ENCODE measurements around the gene NLGN4Y. TPM values are rescaled to one million over a fixed set of nuclear protein-coding genes. Genes with fewer than 3 reads are reported as not detected.

Gene NLGN4Y
- 1 to 10 TPM in 1 of 2 experiments, under 1 TPM in 1; 0.72 to 1.2 TPM for total RNA-seq

DNA sequence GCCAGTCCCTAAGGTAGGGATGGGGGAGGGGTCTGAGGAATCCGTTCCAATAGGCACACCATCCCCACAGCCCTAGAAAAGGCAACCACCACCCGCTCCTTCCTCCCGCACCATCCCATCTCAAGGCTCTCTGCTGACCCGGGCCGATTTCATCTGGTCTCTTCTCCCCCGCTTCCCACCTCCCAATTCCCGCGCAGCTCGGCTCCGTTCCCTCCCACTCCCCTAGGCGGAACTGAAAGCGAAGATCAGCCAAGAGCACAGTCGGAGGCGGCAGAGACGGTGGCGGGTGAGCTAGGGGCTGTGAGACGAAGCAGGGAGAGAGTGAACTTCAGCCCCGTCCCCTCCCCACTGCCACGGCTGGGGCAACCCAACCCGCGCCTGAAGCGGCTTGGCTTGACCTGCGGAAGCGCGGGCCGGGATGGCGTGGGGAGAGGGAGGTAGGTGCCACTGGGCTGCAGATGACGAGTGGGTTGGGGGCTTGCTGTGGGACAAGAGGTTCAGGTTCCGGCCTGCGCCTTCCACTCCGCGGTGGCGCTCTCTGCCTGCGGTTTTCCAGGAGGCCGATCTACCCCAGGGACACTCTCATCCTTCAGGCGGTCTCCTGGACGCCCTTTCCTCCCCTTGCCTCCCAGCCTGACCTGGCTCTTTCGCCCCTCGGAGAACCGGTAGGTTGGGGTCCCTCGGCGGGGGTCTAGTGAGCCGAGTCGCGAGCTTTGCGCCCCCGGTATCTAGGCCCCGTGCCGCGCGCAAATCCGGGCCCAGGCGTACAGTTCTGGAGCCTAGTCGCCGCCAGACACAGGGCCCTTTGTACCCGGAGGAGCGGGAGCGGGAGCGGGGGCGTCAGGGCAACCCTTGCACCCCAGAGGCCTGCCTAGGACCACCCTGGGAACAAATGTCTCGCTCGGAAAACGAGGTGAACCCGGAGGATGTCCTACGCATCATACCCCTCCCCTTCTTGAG lies at the start of gene NLGN4Y:
Gene NLGN4Y (plus strand): TSS at position 258 of the 960 bp plus-strand sequence. CDS start 97,591 bp downstream, outside the sequence.
- ChIA-PET POLR2A (no interaction called here), CTCF (no interaction called here)

DNA sequence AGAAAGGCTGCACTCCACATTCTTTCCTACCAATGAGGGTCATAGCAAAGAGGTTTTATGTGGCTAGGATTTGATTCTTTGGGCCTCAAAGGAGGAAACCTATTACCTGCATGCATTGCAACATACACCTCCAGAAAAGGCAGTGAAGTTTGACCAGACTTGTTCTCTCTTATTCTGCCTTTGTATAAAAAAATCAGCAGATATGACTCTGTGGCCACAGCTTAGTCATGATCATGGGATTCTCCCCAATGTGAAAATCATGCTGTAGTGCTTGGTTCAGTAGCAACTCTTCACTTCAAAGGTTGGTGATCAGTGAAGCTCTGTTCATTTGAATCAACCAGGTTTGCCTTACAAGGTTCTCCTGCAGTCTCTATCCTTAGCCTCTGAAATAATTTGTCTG lies 38.4 kb upstream of the NLGN4Y start:
- CTCF ChIA-PET, result no interaction called here
- POLR2A ChIA-PET, result no interaction called here

DNA sequence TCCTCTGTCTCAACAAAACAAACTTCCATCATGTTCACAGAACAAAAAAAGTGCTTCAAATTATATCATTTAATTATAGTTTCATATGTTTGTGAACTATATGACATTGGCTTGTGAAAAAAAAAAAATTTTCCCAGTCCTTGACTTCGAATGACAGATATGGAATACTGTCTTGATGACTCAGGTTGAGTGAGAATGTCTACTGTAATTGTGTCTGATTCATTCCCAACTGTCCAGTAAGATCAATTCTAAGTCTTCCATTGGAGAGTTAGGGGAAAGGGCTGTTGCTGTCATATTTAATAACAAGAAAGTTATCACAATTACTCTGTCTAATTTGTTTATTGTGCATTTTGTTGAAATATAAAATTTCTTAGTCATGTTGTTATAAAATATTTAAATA lies 34.1 kb upstream of the NLGN4Y start:
- ChIA-PET POLR2A (no interaction called here), CTCF (no interaction called here)

DNA sequence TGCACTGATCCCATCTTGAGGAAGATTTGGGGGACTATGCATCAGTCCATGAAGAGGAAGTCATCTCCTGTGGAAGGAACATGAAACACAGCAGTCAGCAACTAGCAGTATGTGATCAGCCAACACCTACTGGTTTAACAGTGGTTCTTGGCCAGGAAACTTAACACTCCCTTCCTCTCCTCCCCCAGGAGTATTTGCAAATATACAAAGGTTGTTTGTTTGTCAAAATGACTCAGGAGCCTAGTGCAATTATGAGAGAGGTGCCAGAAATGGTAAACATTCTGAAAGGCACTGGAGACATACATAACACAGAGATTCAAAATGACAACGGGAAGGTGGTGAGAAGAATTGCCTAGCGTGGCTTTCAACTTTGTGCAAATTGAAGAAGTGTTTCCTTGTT lies 26.3 kb upstream of the NLGN4Y start:
- ChIA-PET POLR2A (no interaction called here), CTCF (no interaction called here)

DNA sequence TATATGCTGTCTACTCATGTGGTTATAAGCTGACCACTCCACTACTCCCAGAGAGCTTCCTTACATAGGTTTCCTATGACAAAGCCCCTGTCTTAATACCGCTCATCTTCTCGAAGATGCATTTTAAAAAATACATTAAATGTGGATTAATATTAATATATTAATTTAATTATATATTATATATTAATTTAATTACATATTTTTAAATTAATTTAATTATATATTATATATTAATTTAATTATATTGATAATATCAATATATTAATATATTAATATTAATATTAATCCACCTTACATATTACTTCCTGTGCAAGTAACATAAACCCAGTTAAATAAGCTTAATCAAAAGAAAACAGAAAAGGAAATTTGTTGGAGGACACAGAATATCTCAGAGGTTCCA lies 19.7 kb upstream of the NLGN4Y start:
- ChIA-PET CTCF (no interaction called here), POLR2A (no interaction called here)

DNA sequence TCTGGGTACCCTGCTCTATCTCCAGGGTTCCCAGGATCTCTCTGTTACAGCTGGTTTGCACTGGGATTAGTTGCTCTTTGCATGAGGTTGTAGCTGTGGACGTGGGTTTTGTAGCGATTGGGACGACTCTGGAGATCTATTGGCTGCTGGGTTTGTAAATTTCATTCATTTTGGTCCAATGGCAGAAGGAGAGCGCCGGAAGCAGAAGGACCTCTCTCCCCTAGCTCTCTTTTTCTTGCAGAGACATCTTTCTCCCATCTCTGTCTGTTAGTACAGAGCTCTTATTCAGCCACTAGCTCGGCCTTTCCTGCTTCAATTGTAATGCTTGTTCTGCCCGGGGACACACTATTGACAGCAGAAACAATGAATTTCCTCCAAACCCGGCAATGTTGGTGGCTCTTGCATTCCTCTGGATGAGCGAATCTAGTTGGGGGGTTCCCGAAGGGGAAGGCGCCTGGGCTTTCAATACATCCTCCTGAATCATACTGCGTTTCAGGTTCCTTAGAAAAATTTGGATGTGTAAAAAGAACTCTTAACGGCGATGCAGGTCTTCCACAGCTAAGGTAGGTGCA lies 1.9 kb upstream of the NLGN4Y start:
- CTCF ChIA-PET, result no interaction called here
- POLR2A ChIA-PET, result no interaction called here

DNA sequence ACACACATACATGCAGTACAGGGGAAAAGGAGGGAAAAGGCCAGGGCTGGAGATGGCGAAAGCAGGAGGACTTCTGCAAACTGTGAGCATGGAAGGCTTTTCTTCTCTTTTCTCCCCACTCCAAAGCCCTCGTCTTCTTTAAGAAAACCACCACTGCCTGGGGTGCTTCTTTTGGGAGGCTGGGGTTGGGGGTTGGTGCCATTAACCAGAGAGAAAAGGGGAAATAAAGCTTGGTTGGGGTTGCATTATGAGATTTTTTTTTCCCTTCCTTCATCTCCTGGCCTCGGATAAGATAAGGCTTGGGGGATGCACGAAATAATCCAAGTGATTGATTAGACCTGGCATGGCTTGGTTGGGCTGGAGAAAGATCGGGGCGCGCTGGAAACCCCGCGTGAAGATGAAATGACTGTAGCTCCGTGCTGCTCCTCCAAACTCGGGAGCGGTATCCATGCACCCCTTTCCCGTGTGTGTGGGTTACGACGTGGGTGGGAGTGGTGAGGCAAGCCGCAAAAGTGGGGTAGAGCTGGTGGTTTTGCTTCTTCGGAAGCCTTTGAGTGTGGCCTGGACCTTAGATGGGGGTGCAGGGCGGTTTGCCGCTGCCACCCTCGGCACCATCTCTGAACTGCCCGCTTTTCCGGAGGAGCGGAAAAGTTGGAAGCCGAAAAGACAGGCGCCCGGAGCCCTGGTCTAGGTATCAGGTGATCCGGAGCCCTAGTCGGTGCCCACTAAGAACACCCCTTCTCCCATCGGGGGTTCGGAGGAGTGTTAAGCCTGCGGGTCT lies 648 bp upstream of the NLGN4Y start:
- POLR2A ChIA-PET, result no interaction called here

DNA sequence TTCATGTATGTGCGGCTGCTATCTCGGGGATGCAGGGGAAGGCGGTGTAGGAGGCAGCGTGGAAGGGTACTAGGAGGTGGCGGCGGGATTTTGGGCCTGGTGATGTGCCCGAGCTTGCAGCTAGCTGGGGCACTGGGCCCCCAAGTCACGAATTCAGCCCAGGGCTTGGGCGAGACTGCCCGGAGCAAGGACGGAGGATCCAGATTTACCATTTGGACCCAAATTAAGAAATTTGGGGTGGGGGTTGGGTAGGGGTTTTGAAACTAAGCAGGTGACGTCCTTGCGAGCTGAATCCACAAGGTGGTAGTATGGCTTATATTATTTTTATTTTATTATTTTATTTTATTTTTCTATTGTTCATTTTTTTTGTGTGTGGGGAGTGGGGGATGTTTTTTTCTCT lies 986 bp downstream of the NLGN4Y start:
- CTCF ChIA-PET, result no interaction called here
- POLR2A ChIA-PET, result no interaction called here

More for the DNA sequence above, 648 bp upstream of the NLGN4Y start:
- CTCF ChIA-PET, result no interaction called here

DNA sequence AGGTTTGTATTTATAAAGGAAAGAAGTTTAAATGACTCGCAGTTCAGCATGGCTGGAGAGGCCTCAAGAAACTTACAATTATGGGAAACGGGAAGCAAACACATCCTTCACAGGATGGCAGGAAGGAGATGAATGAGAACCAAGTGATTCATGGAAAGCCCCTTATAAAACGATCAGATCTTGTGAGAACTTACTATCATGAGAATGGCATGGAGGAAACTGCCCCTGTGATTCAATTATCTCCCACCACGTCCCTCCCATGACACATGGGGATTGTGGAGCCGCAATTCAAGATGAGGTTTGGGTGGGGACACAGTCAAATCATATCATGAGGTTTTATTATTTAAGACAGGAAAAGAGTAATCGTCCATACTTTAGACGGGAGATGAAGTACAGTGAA lies 4.0 kb downstream of the NLGN4Y start:
- CTCF ChIA-PET, result no interaction called here
- POLR2A ChIA-PET, result no interaction called here

DNA sequence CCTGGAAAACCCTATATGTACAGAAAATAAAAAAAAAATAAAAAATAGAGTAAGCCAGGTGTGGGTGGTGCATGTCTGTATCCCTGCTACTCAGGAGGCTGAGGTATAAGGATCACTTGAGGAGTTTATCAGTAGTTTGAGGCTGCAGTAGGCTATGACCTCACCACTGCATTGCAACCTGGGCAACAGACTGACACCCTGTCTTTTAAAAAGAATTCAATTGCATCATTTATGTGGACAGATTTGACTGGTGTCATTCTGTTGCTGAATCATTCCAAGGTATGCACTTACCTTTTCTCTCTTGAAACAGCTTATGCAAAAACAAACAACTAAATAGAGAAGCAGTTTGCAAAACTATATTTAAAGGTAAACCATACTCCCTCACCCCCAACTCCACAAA lies 12.4 kb downstream of the NLGN4Y start:
- CTCF ChIA-PET, result no interaction called here
- POLR2A ChIA-PET, result no interaction called here

DNA sequence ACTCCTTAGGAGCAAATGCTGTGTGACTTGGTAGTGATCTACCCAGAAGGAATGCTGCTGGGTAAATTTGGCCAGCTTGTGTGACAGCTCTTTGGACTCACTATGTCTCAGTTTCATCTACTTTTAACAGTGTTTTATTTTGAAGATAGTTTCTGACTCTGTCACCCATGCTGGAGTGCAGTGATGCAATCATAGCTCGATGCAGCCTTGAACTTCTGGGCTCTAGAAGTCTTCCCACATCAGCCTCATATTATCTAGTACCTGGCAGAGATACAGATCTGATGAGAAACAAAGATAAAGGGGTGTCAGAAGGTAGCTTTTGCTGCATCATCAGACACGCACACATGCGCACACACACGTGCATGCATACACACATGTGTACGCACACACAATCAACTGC lies 19.2 kb downstream of the NLGN4Y start:
- ChIA-PET POLR2A (no interaction called here), CTCF (no interaction called here)

DNA sequence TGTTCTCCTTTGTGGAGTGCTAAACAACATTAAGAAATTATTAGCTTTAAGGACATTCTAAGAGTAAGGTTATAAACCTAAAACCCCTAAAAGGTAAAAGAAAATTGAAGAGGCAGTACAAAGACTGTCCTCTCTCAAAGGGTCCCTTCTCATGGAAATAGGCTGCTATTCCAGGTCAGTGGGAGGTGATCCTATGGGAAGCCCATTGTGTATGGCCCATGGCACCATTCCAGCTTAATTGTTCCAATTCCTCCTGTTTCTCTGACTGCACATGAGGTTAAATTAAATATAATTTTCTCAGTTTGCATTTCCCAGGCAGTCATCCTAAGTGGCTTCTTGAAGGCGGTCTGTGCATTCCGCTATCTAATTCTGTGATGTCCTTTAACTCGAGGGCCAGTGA lies 57.0 kb downstream of the NLGN4Y start:
- CTCF ChIA-PET, result no interaction called here
- POLR2A ChIA-PET, result no interaction called here

DNA sequence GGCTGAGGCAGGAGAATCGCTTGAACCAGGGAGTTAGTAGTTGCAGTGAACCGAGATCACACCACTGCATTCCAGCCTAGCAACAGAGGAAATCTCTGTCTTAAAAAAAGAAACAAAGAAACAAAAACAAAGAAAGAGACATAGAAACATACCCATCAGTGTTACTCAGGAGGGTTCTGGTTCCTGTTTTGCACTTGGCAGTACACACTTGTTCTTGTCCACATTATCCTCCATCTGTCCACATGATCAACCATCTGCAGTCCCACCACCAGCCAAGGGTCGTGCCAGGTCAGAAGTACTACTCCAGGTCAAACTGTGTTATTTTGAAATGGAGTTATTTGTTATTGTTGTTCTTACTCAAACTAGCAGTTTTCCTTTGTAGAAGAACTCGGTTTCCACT lies 62.4 kb downstream of the NLGN4Y start:
- CTCF ChIA-PET, result no interaction called here

DNA sequence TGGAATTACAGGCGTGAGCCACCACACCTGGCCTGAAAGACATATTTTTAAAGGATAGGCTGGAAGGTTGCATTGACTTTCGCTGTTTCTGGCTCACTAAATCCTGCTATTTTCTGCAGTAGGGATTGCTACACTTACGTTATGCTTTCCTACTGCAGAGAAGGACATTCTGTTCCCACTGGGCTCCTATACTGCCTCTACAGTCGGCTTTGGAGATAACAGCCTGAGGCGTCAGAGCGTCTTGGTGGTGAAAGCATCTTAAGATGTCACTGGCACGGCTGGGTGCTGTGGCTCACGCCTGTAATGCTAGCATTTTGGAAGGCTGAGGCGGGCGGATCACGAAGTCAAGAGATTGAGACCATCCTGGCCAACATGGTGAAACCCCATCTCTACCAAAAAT lies 77.0 kb downstream of the NLGN4Y start:
- ChIA-PET CTCF (no interaction called here), POLR2A (no interaction called here)

More for the DNA sequence above, 62.4 kb downstream of the NLGN4Y start:
- POLR2A ChIA-PET, result no interaction called here

DNA sequence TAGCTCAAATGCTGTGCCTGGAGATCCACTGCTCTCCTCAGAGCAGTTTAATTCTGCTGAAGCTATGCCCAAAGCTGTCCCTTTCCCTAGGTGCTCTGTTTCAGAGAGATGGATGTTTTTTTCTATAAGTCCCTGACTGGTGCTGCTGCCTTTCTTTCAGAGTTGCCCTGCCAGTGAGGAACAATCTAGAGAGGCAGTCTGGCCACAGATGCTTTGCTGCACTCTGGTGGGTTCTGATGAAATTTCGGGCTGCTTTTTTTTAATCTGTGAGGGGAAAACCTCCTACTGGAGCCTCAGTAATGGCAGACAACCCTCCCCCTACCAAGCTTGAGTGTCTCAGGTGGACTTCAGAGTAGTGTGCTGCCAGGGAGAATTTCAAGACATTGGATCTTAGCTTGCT lies 93.3 kb downstream of the NLGN4Y start:
- CTCF ChIA-PET, result no interaction called here
- POLR2A ChIA-PET, result no interaction called here

DNA sequence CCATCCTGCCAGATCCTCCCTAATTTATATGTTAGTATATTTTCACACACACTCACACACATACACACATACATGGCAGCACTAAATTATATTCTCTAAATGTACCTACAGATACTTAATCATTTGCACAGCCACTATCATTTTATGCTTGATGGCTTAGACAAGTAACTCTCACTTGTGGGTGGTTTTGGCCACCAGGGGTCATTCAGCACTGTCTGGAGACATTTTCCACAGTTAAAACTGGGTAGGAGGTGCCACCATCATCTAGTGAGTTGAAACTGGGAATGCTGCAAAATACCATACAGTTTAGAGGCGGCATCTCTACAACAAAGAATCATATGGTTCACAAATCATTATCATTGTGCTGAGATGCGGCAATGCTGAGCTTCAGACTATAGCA lies 94.2 kb downstream of the NLGN4Y start:
- POLR2A ChIA-PET, result no interaction called here
- CTCF ChIA-PET, result no interaction called here

DNA sequence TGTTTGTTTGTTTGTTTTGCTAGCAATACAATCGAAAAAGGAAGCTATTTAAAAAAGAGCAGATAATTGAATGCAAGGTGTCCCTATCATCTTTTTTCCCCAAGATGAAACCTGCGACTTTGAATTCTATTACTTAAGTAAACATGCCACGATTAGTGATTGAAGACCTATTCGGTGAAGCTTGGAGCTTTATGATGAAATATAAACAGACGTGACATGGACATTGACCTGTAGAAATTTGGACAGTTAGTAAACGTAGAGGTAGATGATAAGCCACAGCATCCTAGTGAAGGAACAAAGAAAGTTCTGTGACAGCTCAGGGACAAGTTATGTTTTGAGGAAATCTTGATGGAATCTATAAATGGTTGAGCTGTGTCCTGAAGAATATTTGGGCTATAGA lies 103.9 kb downstream of the NLGN4Y start:
- ChIA-PET CTCF (no interaction called here), POLR2A (no interaction called here)

DNA sequence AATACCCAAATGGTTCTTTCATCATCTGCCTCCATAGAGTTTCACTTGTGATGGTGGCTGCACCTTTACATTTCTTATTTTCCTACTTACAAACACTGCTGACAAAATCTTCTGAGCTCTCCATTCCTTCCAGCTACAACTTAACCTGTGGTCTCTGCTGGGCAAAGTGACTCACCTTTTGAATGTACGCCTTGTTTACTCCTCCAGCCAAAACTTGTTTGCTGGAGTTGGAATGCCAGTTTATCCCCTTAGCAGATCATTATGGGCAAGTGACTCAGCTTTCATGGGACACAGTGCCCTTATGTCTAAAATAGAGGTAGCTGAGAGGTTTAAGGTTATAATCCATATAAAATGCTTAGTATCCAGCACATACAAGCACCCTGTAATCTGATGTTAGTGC lies 107.3 kb downstream of the NLGN4Y start:
- POLR2A ChIA-PET, result no interaction called here
- CTCF ChIA-PET, result no interaction called here

DNA sequence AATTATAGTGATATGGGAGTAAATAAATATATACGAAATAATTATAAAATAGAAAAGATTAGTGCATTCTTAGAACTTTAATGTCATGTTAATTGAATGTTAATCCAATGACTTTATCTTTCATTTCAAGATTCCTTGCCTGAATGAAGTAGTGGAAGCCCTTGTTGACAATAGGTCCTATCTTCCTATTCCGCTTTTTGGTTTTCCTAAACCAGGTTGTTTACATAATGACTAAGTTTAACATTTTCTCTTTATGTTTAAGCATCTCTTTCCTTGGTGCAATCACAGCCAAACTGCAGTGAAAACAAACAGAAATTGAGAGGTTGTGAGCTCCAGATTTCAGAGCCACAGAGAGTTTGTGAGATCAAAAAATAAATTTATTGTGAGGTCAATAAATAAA lies 109.4 kb downstream of the NLGN4Y start:
- ChIA-PET POLR2A (no interaction called here), CTCF (no interaction called here)

DNA sequence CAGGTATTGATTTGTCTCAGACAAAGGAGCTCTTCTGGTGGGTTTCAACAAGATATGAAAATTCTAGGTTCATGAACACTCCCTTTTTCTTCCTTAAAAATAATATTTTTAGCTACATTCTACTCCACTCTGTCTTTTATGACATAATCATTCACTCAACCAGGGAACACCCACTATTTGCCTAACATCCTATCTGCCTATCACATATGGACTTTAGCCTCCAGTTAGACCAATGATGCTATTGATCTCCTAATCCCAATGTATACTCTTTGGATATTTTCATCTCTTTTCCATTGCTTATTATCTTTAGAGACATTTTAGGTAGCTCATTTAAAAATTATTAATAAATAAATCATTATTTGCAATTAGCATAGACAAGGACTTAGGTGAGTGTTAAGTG lies 110.6 kb downstream of the NLGN4Y start:
- ChIA-PET POLR2A (no interaction called here), CTCF (no interaction called here)

DNA sequence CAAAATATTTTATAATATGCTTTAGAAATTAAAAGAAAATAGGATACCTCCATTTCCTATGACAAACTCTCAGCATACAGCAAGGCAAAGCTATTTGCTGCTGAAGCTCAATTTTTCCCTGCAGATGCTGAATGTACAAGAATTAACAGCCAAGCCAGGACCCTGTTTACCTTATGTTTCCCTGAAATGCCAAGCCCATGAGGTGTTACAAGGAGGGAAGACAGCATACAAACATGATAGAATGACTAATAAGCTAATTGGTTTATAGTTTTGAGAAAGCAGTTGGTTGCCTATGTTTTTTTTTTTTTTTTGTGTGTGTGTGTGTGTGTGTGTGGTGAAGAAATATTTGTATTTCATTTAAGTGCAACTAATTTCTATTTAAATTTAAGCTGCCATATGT lies 113.2 kb downstream of the NLGN4Y start:
- ChIA-PET POLR2A (no interaction called here), CTCF (no interaction called here)

Data from activated CD8-positive, alpha-beta memory T cell treated with anti-CD3 and anti-CD28 coated beads for 36 hours (primary cell).